GM23248 (cell line): ENCODE measurements around the gene NFKBIE. TPM values are rescaled to one million over a fixed set of nuclear protein-coding genes. Genes with fewer than 3 reads are reported as not detected.

Source experiments
- DNase-seq: peaks from one replicate; pipeline ENCODE4 v3.0.0-alpha.2; 2015
- H2AFZ ChIP-seq: fragments of 200-600 bp; sonication (generic); 2 replicates; pipeline ENCODE4 v1.6.1; 2016; ENCODE audit warnings: antibody characterized with exemption
- H3F3A ChIP-seq: fragments of 200-600 bp; sonication (generic); 2 replicates; pipeline ENCODE4 v1.6.1; 2016; ENCODE audit warnings: mild to moderate bottlenecking, antibody characterized with exemption, mixed run types; ENCODE audit not compliant: insufficient read depth
- H3K27ac ChIP-seq: fragments of 200-600 bp; sonication (generic); 2 replicates; pipeline ENCODE4 v1.5.1; 2016; ENCODE audit warnings: mild to moderate bottlenecking
- H3K27me3 ChIP-seq: fragments of 200-600 bp; sonication (generic); replicated peaks from 2 replicates; pipeline ENCODE4 v1.6.1; 2016; ENCODE audit warnings: mild to moderate bottlenecking; ENCODE audit not compliant: insufficient read depth
- H3K36me3 ChIP-seq: fragments of 200-600 bp; sonication (generic); 2 replicates; pipeline ENCODE4 v1.6.1; 2016; ENCODE audit warnings: low read depth, mild to moderate bottlenecking
- H3K4me1 ChIP-seq: fragments of 200-600 bp; sonication (generic); 2 replicates; pipeline ENCODE4 v1.6.1; 2016; ENCODE audit warnings: mild to moderate bottlenecking; ENCODE audit not compliant: insufficient read depth
- H3K4me2 ChIP-seq: fragments of 200-600 bp; sonication (generic); one replicate; pipeline ENCODE4 v1.6.1; 2016; ENCODE audit warnings: mild to moderate bottlenecking; ENCODE audit not compliant: unreplicated experiment
- H3K4me3 ChIP-seq: fragments of 200-600 bp; sonication (generic); 2 replicates; pipeline ENCODE4 v1.5.1; 2016; ENCODE audit warnings: mild to moderate bottlenecking
- H3K79me2 ChIP-seq: fragments of 200-600 bp; sonication (generic); 2 replicates; pipeline ENCODE4 v1.6.1; 2016; ENCODE audit warnings: mild to moderate bottlenecking; ENCODE audit not compliant: insufficient read depth
- H3K9ac ChIP-seq: fragments of 200-600 bp; sonication (generic); 2 replicates; pipeline ENCODE4 v1.6.1; 2016; ENCODE audit warnings: mild to moderate bottlenecking
- H3K9me2 ChIP-seq: fragments of 200-600 bp; sonication (generic); 2 replicates; pipeline ENCODE4 v1.6.1; 2016; ENCODE audit warnings: mixed run types, mild to moderate bottlenecking, moderate library complexity; ENCODE audit not compliant: insufficient read depth
- H3K9me3 ChIP-seq: fragments of 200-600 bp; sonication (generic); one replicate; pipeline ENCODE4 v1.6.1; 2017; ENCODE audit warnings: low read depth
- H4K20me1 ChIP-seq: fragments of 200-600 bp; sonication (generic); 2 replicates; pipeline ENCODE4 v1.6.0; 2016; ENCODE audit not compliant: insufficient read depth
- EZH2 ChIP-seq: fragments of 200-600 bp; sonication (generic); IDR thresholded peaks from 2 replicates; pipeline ENCODE4 v1.6.1; 2018; ENCODE audit warnings: antibody characterized with exemption, mild to moderate bottlenecking; ENCODE audit not compliant: insufficient read depth, poor library complexity, severe bottlenecking
- EZH2phosphoT487 ChIP-seq: fragments of 200-600 bp; sonication (generic); IDR thresholded peaks from 2 replicates; pipeline ENCODE4 v1.6.1; 2018; ENCODE audit warnings: antibody characterized with exemption, moderate library complexity, mild to moderate bottlenecking, low read depth; ENCODE audit not compliant: insufficient read depth
- WGBS, 2 experiments: methylation state at CpG; one replicate each; pipeline ENCODE4 v1.1.6; 2015 to 2017; ENCODE audit warnings: low lambda C conversion rate in 2 of 2, low coverage in 1 of 2; ENCODE audit errors: missing lambda C conversion rate in 2 of 2; 5-methylcytosine and 5-hydroxymethylcytosine counted together
- in situ Hi-C: fragments of 300-500 bp; cut with MboI; formaldehyde crosslinking; loops from 2 replicates; pipeline ENCODE4 v1.15.0; 2020
- polyA plus RNA-seq: library from polyadenylated mRNA; unstranded; fragments of >200 nt; fragmentation: Nextera tagmentation; extraction: Ambion mirVana; gene quantifications from 2 replicates; pipeline ENCODE4 v1.2.1, GENCODE V29; 2016
- total RNA-seq: library from RNA; depleted of rRNA; stranded (reverse); fragments of >200 nt; shearing (Covaris generic); gene quantifications from 2 replicates; pipeline ENCODE4 v1.2.3, GENCODE V29; 2014

NFKBIE gene
- total and polyA plus RNA-seq, 2 experiments from 2014 or later: 4.5 to 6.3 TPM

DNA sequence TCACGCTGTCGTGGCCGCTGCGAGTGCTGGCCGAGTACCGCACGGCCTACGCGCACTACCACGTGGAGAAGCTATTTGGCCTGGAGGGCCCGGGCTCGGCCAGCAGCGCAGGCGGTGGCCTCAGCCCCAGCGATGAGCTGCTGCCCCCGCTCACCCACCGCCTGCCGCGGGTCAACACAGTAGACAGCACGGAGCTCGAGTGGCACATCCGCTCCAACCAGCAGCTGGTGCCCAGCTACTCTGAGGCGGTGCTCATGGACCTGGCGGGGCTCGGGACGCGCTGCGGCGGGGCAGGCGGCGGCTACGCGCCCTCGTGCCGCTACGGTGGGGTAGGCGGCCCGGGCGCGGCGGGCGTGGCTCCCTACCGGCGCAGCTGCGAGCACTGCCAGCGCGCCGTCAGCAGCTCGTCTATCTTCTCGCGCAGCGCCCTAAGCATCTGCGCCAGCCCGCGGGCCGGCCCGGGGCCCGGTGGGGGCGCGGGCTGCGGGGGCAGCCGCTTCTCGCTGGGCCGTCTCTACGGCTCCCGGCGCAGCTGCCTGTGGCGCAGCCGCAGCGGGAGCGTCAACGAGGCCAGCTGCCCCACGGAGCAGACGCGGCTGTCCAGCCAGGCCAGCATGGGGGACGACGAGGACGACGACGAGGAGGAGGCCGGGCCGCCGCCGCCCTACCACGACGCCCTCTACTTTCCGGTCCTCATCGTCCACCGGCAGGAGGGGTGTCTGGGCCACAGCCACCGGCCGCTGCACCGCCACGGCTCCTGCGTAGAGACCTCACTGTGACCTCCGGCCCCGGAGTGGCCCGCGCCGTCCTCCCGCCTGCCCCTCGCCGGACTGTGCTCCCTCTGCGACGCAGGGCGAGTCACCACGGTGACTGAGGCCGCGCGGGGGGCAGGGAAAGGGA lies 10.6 kb upstream of the NFKBIE start:
- peaks cover 35% of the 10 kb centered on the region for H3K27me3 ChIP-seq
- H3K4me1 ChIP-seq: no peaks in the 10 kb centered on the region
- H3K9ac ChIP-seq: no peak overlapping the region
- peak overlapping the region; percentile 65; the same call in 1 of the 2 replicates for H2AFZ ChIP-seq
- peak overlapping the region; percentile 68 for H3K4me2 ChIP-seq
- H4K20me1 ChIP-seq: no peaks in the 10 kb centered on the region
- peak overlapping the region; percentile 54 for H3K4me3 ChIP-seq
- in situ Hi-C loops: no loop called here
- 14 to 19% methylated on average over 48 to 86 of the region's 109 CpGs for WGBS, 2 experiments
- H3K9me2 ChIP-seq: no peaks in the 10 kb centered on the region
- no peaks in the 10 kb centered on the region for H3F3A ChIP-seq
- peak; percentile 47 for DNase-seq
- H3K79me2 ChIP-seq: no peaks in the 10 kb centered on the region
- H3K9me3 ChIP-seq: no peaks in the 10 kb centered on the region
- TF ChIP-seq EZH2 (no peak), EZH2phosphoT487 (no peak)
- H3K36me3 ChIP-seq: no peaks in the 10 kb centered on the region
- no peak overlapping the region for H3K27ac ChIP-seq

DNA sequence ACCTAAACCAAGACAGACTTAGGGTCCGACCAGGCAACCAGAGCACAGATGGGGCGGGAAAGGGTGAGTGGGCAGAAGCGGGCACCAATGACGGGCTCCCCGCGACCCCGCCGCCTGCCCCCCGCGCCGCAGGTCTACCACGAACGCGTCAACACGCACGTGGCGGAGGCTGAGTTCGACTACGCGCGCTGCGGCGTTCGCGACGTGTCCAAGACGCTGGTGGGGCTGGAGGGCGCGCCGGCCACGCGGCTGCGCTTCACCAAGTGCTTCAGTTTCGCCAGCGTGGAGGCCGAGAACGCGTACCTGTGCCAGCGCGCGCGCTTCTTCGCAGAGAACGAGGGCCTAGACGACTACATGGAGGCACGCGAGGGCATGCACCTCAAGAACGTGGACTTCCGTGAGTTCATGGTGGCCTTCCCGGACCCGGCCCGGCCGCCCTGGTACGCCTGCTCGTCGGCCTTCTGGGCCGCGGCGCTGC lies 10.0 kb upstream of the NFKBIE start:
- Histone ChIP-seq H3K4me1 (no peaks in the 10 kb centered on the region), H3K9ac (no peak overlapping the region), H3K9me3 (no peaks in the 10 kb centered on the region), H3K9me2 (no peaks in the 10 kb centered on the region), H2AFZ (peak overlapping the region; percentile 65; the same call in 1 of the 2 replicates), H3K27ac (no peak overlapping the region), H4K20me1 (no peaks in the 10 kb centered on the region), H3K36me3 (no peaks in the 10 kb centered on the region), H3K4me2 (peak overlapping the region; percentile 68), H3K79me2 (no peaks in the 10 kb centered on the region), H3F3A (no peaks in the 10 kb centered on the region), H3K27me3 (peaks cover 29% of the 10 kb centered on the region), H3K4me3 (peak overlapping the region; percentile 54)
- in situ Hi-C loops: no loop called here
- 77 to 86% methylated on average over 48 to 53 of the region's 59 CpGs for WGBS, 2 experiments
- DNase-seq: no peak
- TF ChIP-seq EZH2: no peak
- TF ChIP-seq EZH2phosphoT487: no peak

DNA sequence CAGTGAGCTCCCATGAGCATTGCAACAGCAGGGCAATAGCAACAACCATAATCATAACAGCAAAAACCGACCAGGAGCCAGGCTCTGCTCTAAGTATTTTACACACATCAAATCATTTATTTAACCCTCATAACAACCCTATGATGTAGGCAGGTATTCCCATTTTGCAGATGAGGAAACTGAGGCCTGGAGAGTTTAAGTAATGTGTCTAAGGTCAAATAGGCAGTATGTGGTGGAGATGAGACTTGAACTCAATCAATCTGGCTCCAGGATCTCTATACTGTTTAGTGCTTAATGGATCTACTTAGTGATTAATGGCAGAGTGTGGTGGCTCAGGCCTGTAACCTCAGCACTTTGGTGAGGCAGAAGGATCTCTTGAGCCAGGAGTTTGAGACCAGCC lies 8.3 kb upstream of the NFKBIE start:
- H3F3A ChIP-seq: no peaks in the 10 kb centered on the region
- no peaks in the 10 kb centered on the region for H4K20me1 ChIP-seq
- no peaks in the 10 kb centered on the region for H3K9me2 ChIP-seq
- no peaks in the 10 kb centered on the region for H3K9me3 ChIP-seq
- no peaks in the 10 kb centered on the region for H3K36me3 ChIP-seq
- H3K4me2 ChIP-seq: no peak overlapping the region
- no peak for DNase-seq
- 0% methylated on average over 1 of the region's 1 CpG for WGBS, 2 experiments
- TF ChIP-seq EZH2phosphoT487 (no peak), EZH2 (no peak)
- in situ Hi-C loops: loop anchor here (5.0 kb wide), 1 partner anchor 64 kb away; no protein-coding TSS in a partner anchor
- no peak overlapping the region for H2AFZ ChIP-seq
- no peak overlapping the region for H3K9ac ChIP-seq
- no peaks in the 10 kb centered on the region for H3K79me2 ChIP-seq
- no peaks in the 10 kb centered on the region for H3K4me1 ChIP-seq
- no peak overlapping the region for H3K27ac ChIP-seq
- H3K4me3 ChIP-seq: no peak overlapping the region
- H3K27me3 ChIP-seq: peaks cover 45% of the 10 kb centered on the region

DNA sequence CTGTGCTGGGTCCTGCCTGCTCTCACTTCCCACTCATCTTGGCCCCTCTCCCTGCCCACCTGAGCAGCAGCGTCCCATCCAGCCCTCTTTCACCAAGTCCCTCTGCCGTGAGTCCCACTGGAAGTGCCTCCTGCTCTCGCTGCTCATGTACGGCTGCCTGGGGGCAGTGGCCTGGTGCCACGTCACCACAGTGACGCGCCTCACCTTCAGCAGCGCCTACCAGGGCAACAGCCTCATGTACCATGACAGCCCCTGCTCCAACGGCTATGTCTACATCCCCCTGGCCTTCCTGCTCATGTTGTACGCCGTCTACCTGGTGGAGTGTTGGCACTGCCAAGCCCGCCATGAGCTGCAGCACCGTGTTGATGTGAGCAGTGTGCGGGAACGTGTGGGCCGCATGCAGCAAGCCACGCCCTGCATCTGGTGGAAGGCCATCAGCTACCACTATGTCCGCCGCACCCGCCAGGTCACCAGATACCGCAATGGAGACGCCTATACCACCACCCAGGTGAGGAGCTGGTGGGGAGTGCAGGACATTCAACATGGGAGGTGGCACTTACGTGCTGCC lies 7.7 kb upstream of the NFKBIE start:
- H3F3A ChIP-seq: no peaks in the 10 kb centered on the region
- H3K36me3 ChIP-seq: no peaks in the 10 kb centered on the region
- no peak overlapping the region for H3K27ac ChIP-seq
- no peaks in the 10 kb centered on the region for H3K4me1 ChIP-seq
- H3K27me3 ChIP-seq: peaks cover 49% of the 10 kb centered on the region
- no peaks in the 10 kb centered on the region for H3K9me3 ChIP-seq
- in situ Hi-C loops: loop anchor here (5.0 kb wide), 1 partner anchor 64 kb away; no protein-coding TSS in a partner anchor
- DNase-seq: no peak
- no peak overlapping the region for H3K9ac ChIP-seq
- no peak overlapping the region for H3K4me3 ChIP-seq
- no peak for TF ChIP-seq EZH2
- no peak for TF ChIP-seq EZH2phosphoT487
- H3K9me2 ChIP-seq: no peaks in the 10 kb centered on the region
- H2AFZ ChIP-seq: no peak overlapping the region
- no peak overlapping the region for H3K4me2 ChIP-seq
- no peaks in the 10 kb centered on the region for H3K79me2 ChIP-seq
- H4K20me1 ChIP-seq: no peaks in the 10 kb centered on the region
- 82 to 83% methylated on average over 23 of the region's 23 CpGs for WGBS, 2 experiments
